ENCODE measurements around the gene CAMK2G. TPM values are rescaled to one million over a fixed set of nuclear protein-coding genes. Genes with fewer than 3 reads are reported as not detected.
A peak's percentile ranks its signal among the peaks of the same experiment; 100 is the strongest.

Gene CAMK2G
- polyA plus RNA-seq, 1 of the 3 experiments (the other 2 are of a cell fraction) = 41.4 TPM

GRCh38 chr10:73914036-73914435, 39.7 kb upstream of the CAMK2G start (continued):
- TF ChIP-seq, protein P1, sequence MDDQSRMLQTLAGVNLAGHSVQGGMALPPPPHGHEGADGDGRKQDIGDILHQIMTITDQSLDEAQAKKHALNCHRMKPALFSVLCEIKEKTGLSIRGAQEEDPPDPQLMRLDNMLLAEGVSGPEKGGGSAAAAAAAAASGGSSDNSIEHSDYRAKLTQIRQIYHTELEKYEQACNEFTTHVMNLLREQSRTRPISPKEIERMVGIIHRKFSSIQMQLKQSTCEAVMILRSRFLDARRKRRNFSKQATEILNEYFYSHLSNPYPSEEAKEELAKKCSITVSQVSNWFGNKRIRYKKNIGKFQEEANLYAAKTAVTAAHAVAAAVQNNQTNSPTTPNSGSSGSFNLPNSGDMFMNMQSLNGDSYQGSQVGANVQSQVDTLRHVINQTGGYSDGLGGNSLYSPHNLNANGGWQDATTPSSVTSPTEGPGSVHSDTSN (IDR thresholded peaks at IDR 0.05) = no peak
- TF ChIP-seq SIN3A (IDR thresholded peaks at IDR 0.05; ENCODE audit: borderline replicate concordance, low read depth, low read length) = no peak
- no peak for TF ChIP-seq MAX (IDR thresholded peaks at IDR 0.05; ENCODE audit: low read depth)
- TF ChIP-seq FOXJ3 (CRISPR knock-in tag; IDR thresholded peaks at IDR 0.05) = no peak

DNA sequence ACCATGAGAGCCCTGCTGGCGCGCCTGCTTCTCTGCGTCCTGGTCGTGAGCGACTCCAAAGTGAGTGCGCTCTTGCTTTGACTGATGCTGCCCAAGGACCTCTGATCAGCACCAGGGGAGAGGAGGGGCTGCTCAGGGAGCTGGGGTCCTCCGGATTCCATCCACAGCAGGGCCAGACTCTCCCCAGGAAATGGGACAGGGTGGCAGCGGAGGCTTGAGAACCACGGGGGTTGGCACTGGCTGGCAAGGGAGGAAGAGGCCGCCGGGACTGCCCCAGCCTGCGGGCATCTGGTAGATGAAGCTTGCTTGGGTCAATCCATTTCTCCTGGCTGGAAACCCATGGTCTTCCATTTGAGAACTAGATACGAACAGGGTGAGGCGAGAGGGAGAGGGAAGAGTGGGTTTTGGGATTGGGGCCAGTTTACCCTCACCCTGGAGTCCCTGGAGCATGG, 37.2 kb upstream of the CAMK2G start:
- ChIA-PET CTCF (interaction anchor here (1.1 to 3.6 kb wide), 5 partner anchors 21 to 32 kb away, joined by 3 to 14 read pairs (median 8); no protein-coding TSS in a partner anchor), POLR2A (no interaction called here)
- no peaks in the 10 kb centered on the region for H3K9me3 ChIP-seq
- H3K4me3 ChIP-seq (ENCODE audit: low read depth in 2 of 2, low read length in 1 of 2) = peak overlapping the region; percentile 69 to 72
- no peaks in the 10 kb centered on the region for H4K20me1 ChIP-seq (ENCODE audit: insufficient read depth)
- no peak for DNase-seq
- peak overlapping the region; percentile 97 for H3K4me2 ChIP-seq
- peaks cover 25% of the 10 kb centered on the region for H3F3A ChIP-seq (replicated peaks; ENCODE audit: insufficient read depth)
- H3K9me2 ChIP-seq = no peaks in the 10 kb centered on the region
- peaks cover 14 to 15% of the 10 kb centered on the region in 2 experiments; a peak in 2 of 4 replicates for H3K4me1 ChIP-seq (ENCODE audit: control insufficient read depth in 1 of 2, insufficient read depth in 2 of 2, low read depth in 1 of 2, low read length in 1 of 2)
- peak overlapping the region; percentile 87; the same call in 1 of the 2 replicates for H2AFZ ChIP-seq (ENCODE audit: low read depth)
- H3K9ac ChIP-seq = peak overlapping the region; percentile 65
- no peak overlapping the region for H3K27ac ChIP-seq (ENCODE audit: low read depth in 2 of 2, low read length in 1 of 2)
- H3K79me2 ChIP-seq (ENCODE audit: insufficient read depth) = peaks cover 8% of the 10 kb centered on the region
- peaks cover 4 to 22% of the 10 kb centered on the region in 2 experiments for H3K36me3 ChIP-seq (replicated peaks in 1 of 2; ENCODE audit: control insufficient read depth in 1 of 2, insufficient read depth in 2 of 2, low read length in 1 of 2)
- no peaks in the 10 kb centered on the region for H3K27me3 ChIP-seq (ENCODE audit: insufficient read depth)
- 0 out of 2 replicates have a peak, but pooled peaks have one; percentile 7 for TF ChIP-seq GABPA (IDR thresholded peaks at IDR 0.05; ENCODE audit: low read depth)
- peak; percentile 10; the same call in 1 of the 2 replicates for TF ChIP-seq CTCF (IDR thresholded peaks at IDR 0.05)
- TF ChIP-seq RXRA (IDR thresholded peaks at IDR 0.05; ENCODE audit: borderline replicate concordance, low read depth) = no peak
- 30% methylated on average over 7 of the region's 14 CpGs for WGBS (ENCODE audit: low lambda C conversion rate)

GRCh38 chr10:73910764-73911552, 36.6 kb upstream of the CAMK2G start, which contains the start of gene PLAU:
Gene PLAU (plus strand): TSS chr10:73911132. CDS start chr10:73911556, 424 bp downstream.
- H3K4me1 ChIP-seq (ENCODE audit: control insufficient read depth in 1 of 2, insufficient read depth in 2 of 2, low read depth in 1 of 2, low read length in 1 of 2) = peaks cover 15 to 20% of the 10 kb centered on the region in 2 experiments; a peak in 2 of 4 replicates
- no peaks in the 10 kb centered on the region for H3K27me3 ChIP-seq (ENCODE audit: insufficient read depth)
- peak within 1 kb of the TSS; percentile 97 for H3K4me2 ChIP-seq
- ChIA-PET POLR2A (interaction anchor here (1.1 kb wide), 1 partner anchor 9 kb away, joined by 3 read pairs; no protein-coding TSS in a partner anchor), CTCF (interaction anchor here (1.1 to 3.6 kb wide), 5 partner anchors 21 to 31 kb away, joined by 3 to 14 read pairs (median 8); no protein-coding TSS in a partner anchor)
- DNase-seq = peak; percentile 86
- H3K36me3 ChIP-seq (replicated peaks in 1 of 2; ENCODE audit: control insufficient read depth in 1 of 2, insufficient read depth in 2 of 2, low read length in 1 of 2) = peaks cover under 1 to 22% of the 10 kb centered on the region in 2 experiments
- no peaks in the 10 kb centered on the region for H3K9me2 ChIP-seq
- no peaks in the 10 kb centered on the region for H3K9me3 ChIP-seq
- H3F3A ChIP-seq (replicated peaks; ENCODE audit: insufficient read depth) = peaks cover 25% of the 10 kb centered on the region
- H3K9ac ChIP-seq = peak within 1 kb of the TSS; percentile 65
- peaks cover 8% of the 10 kb centered on the region for H3K79me2 ChIP-seq (ENCODE audit: insufficient read depth)
- TF ChIP-seq, protein P1 (IDR thresholded peaks at IDR 0.05) = 0 out of 2 replicates have a peak, but pooled peaks have one; percentile 5
- TF ChIP-seq POLR2AphosphoS5 (IDR thresholded peaks at IDR 0.05; ENCODE audit: low read depth, low read length) (peak; percentile 72; the same call in 1 of the 2 replicates), NFIC (IDR thresholded peaks at IDR 0.05; ENCODE audit: borderline replicate concordance) (no peak), TAF1 (IDR thresholded peaks at IDR 0.05; ENCODE audit: borderline replicate concordance, low read depth, low read length) (peak; percentile 6; the same call in 1 of the 2 replicates), YY1 (IDR thresholded peaks at IDR 0.05; ENCODE audit: low read depth) (0 out of 2 replicates have a peak, but pooled peaks have one; percentile 12)
- WGBS (ENCODE audit: low lambda C conversion rate) = 7% methylated on average over 19 of the region's 74 CpGs
- no peaks in the 10 kb centered on the region for H4K20me1 ChIP-seq (ENCODE audit: insufficient read depth)
- H2AFZ ChIP-seq (ENCODE audit: low read depth) = peak within 1 kb of the TSS; percentile 87
- peak within 1 kb of the TSS; percentile 69 to 72 for H3K4me3 ChIP-seq (ENCODE audit: low read depth in 2 of 2, low read length in 1 of 2)
- H3K27ac ChIP-seq (ENCODE audit: low read depth in 2 of 2, low read length in 1 of 2) = peak within 1 kb of the TSS; percentile 14 to 92; a peak in 2 of 4 replicates
